CD4-positive, alpha-beta T cell (primary cell): ENCODE measurements around the gene ZNF773. TPM values are rescaled to one million over a fixed set of nuclear protein-coding genes. Genes with fewer than 3 reads are reported as not detected.
"Not testable (repeated sequence)": the region's sequence is repeated elsewhere in the genome, so short reads cannot be mapped to it uniquely, and the experiment has no call there.

Experiments
- ATAC-seq: fragments of 200-7000 bp; cut with Tn5 transposase; one replicate; pipeline ENCODE4 v1.10.0; 2022; ENCODE audit warnings: mild to moderate bottlenecking; ENCODE audit not compliant: poor library complexity
- CTCF ChIA-PET: fragments of 350-600 bp; sonication (Branson Sonifier 250); formaldehyde crosslinking; loops from one replicate; lab custom pipeline; 2021; ENCODE audit warnings: antibody characterized with exemption, inconsistent platforms; lab: Charles Lee
- POLR2A ChIA-PET: fragments of 350-600 bp; sonication (Branson Sonifier 250); formaldehyde crosslinking; loops from one replicate; lab custom pipeline; 2021; ENCODE audit warnings: antibody characterized with exemption, inconsistent platforms; lab: Charles Lee
- DNase-seq, 14 experiments: peaks; one replicate each; pipeline ENCODE4 v3.0.0-alpha.2; 2013 to 2020; ENCODE audit warnings: mixed read lengths in 2 of 14
- H3K27ac ChIP-seq, 2 donors: one replicate each; pipeline versions ENCODE4 v1.5.1 to v1.7.0; 2013; ENCODE audit warnings: low read length in 2 of 2, low read depth in 1 of 2, mild to moderate bottlenecking in 1 of 2
- H3K27me3 ChIP-seq, 2 experiments: 1 replicate in 1 of 2; 2 replicates in 1 of 2; pipeline versions ENCODE4 v1.6.1 to v1.7.0; 2013; ENCODE audit warnings: low read length in 2 of 2, control low read depth in 1 of 2, mild to moderate bottlenecking in 1 of 2, moderate library complexity in 1 of 2; ENCODE audit not compliant: insufficient read depth in 2 of 2, control insufficient read depth in 1 of 2
- H3K36me3 ChIP-seq: one replicate; pipeline ENCODE4 v1.6.1; 2013; ENCODE audit warnings: low read length, control low read depth; ENCODE audit not compliant: insufficient read depth
- H3K4me1 ChIP-seq: one replicate; pipeline ENCODE4 v1.6.1; 2013; ENCODE audit warnings: low read length, control low read depth; ENCODE audit not compliant: insufficient read depth
- H3K4me3 ChIP-seq: one replicate; pipeline ENCODE4 v1.5.1; 2013; ENCODE audit warnings: mild to moderate bottlenecking, low read length, moderate library complexity
- H3K9me3 ChIP-seq, 2 experiments: 1 replicate in 1 of 2; 2 replicates in 1 of 2; pipeline versions ENCODE4 v1.6.1 to v1.7.0; 2013; ENCODE audit warnings: low read length in 2 of 2, mild to moderate bottlenecking in 2 of 2, control low read depth in 1 of 2, moderate library complexity in 1 of 2; ENCODE audit not compliant: control insufficient read depth in 1 of 2, insufficient read depth in 1 of 2
- H3K27ac Mint-ChIP-seq: one replicate; pipeline ENCODE4 v1.8.0; 2020; ENCODE audit warnings: mixed read lengths
- H3K27me3 Mint-ChIP-seq: one replicate; pipeline ENCODE4 v1.8.0; 2021; ENCODE audit warnings: mixed read lengths
- H3K36me3 Mint-ChIP-seq: one replicate; pipeline ENCODE4 v1.8.0; 2021; ENCODE audit warnings: low read depth, mixed read lengths
- H3K4me1 Mint-ChIP-seq: one replicate; pipeline ENCODE4 v1.8.0; 2021; ENCODE audit warnings: low read depth, mixed read lengths
- H3K4me3 Mint-ChIP-seq: one replicate; pipeline ENCODE4 v1.8.0; 2020; ENCODE audit warnings: mild to moderate bottlenecking, mixed read lengths
- H3K9me3 Mint-ChIP-seq: one replicate; pipeline ENCODE4 v1.8.0; 2020; ENCODE audit warnings: mixed read lengths
- intact Hi-C, 2 experiments: fragments of 100-400 bp; cut with DNase I in 1 of 2; cut with micrococcal nuclease in 1 of 2; formaldehyde crosslinking; loops; one replicate each; pipeline versions ENCODE4 v1.15.1 to v1.9.0; 2023 to 2025; cut with DNase I, micrococcal nuclease
- polyA plus RNA-seq, 2 donors: library from polyadenylated mRNA; unstranded; fragments of 120-200 nt; gene quantifications; one replicate each; pipeline ENCODE4 v1.2.1, GENCODE V29; 2013
- total RNA-seq, 174 experiments: library from RNA in 2 of 174; stranded (reverse) in 2 of 174; gene quantifications; one replicate each; pipeline ENCODE4 v1.2.3 and lab custom pipeline; 2021 to 2026
- TF ChIP-seq, protein P1 (sequence below): fragments of 200-600 bp; IDR thresholded peaks from one replicate; pipeline ENCODE4 v1.8.0; 2022; ENCODE audit warnings: antibody characterized with exemption, mild to moderate bottlenecking

Gene ZNF773
- total RNA-seq (10 to 100 TPM; 20.3 to 22.3 TPM), total RNA-seq (lab: John Stamatoyannopoulos, UW) (3.4 to 29.9 (median 18.7) reads per million in 172 experiments)
- 9.6 TPM for polyA plus RNA-seq (2013, experiment 1 of 2)
- polyA plus RNA-seq (2013, experiment 2 of 2), result 6.7 TPM

DNA sequence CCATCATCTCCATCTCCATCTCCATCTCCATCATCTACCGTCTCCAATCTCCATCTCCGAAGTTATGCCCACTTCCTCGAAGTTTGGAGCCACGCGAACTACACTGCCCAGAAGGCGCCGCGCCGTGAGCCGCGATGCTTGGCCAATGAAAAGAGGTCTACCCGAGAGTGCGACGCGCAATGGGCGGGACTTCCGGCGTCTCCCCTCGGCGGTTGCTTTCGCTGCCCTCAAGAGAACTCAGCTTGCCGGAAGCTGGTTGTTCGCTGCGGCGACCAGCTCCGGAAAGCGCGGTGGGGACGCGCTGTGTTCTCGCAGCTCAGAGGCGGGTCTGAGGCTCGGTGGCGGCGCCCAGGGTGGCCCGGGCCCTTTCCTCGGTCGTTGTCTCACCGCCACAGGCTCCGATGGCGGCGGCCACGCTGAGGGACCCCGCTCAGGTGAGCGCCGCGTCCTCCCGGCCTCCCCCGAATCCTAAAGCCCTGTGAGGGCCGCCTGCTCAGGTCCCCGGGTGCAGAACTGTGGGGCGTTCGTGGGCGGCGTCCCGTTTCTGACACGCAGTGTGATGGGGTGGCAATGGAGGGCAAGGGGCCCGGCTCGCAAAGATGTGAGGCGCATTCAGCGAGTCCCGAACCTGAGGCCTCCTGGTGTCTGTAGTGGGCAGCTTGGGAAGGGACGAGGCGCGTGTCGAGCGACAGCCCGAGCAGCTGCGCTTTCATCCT is at the start of gene ZNF773:
Gene ZNF773, plus strand, starts transcription at position 259 of the 716 bp plus-strand sequence. Its CDS starts 143 bp downstream, at position 402.
- not testable (repeated sequence) for H3K27me3 Mint-ChIP-seq, H3K27me3 ChIP-seq, H3K4me1 ChIP-seq
- Histone ChIP-seq H3K9me3 (peaks cover 46 to 60% of the 10 kb centered on the region in 2 experiments), H3K36me3 (peaks cover 12% of the 10 kb centered on the region), H3K27ac (peak within 1 kb of the TSS; percentile 78 to 79), H3K4me3 (peak within 1 kb of the TSS; percentile 64)
- ChIA-PET POLR2A (interaction anchor here (0.6 to 1.9 kb wide), 11 partner anchors 12 to 320 kb away, joined by 3 to 10 read pairs (median 4); partner anchors contain the start of genes ZIK1, ZNF416, ZNF419 and ZNF548), CTCF (interaction anchor here (0.9 to 1.4 kb wide), 2 partner anchors 23 to 27 kb away, joined by 3 read pairs; partner anchors contain the start of genes ZNF549 and ZNF772)
- intact Hi-C loops, result loop anchor here (1.0 to 2.0 kb wide), 3 partner anchors 23 to 59 kb away; partner anchors contain the start of genes ZNF550 (in 2 of the 2), ZNF772 (in 2 of the 2) and ZNF549 (in 1 of the 2)
- ATAC-seq (peak; percentile 92), DNase-seq (peak; percentile 94 to 99 (median 96))
- Mint-ChIP-seq H3K9me3 (peaks cover 20% of the 10 kb centered on the region), H3K4me1 (peaks cover 30% of the 10 kb centered on the region), H3K27ac (peak within 1 kb of the TSS; percentile 60), H3K4me3 (peak within 1 kb of the TSS; percentile 85), H3K36me3 (peaks cover 76% of the 10 kb centered on the region)

DNA sequence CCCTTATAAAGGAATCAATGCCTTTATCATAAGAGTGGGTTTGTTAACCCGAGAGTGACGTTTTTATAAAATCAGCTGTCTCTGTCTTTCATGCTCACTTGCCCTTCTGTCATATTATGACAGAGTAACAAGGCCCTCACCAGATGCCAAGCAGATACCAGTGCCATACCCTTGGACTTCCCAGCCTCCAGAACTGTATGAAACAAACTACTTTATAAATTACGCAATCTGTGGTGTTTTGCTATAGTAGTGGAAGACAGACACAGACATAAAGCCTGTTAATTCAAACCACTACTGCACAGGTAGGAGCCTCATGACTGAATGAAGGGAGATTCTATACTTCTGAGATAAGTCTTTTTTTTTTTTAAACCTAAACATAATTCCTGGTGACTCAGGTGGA is 47.4 kb upstream of the ZNF773 start:
- Histone ChIP-seq H3K36me3 (no peaks in the 10 kb centered on the region), H3K9me3 (peaks cover 35 to 42% of the 10 kb centered on the region in 2 experiments), H3K4me1 (no peaks in the 10 kb centered on the region), H3K27me3 (no peaks in the 10 kb centered on the region), H3K27ac (no peak overlapping the region), H3K4me3 (no peak overlapping the region)
- intact Hi-C loops, result no loop called here
- Mint-ChIP-seq H3K36me3 (peaks cover 72% of the 10 kb centered on the region), H3K4me3 (no peak overlapping the region), H3K27me3 (no peaks in the 10 kb centered on the region), H3K27ac (no peak overlapping the region), H3K4me1 (no peaks in the 10 kb centered on the region), H3K9me3 (peaks cover 14% of the 10 kb centered on the region)
- ATAC-seq (no peak), DNase-seq (no peak)
- ChIA-PET POLR2A (no interaction called here), CTCF (no interaction called here)
- TF ChIP-seq, protein P1, sequence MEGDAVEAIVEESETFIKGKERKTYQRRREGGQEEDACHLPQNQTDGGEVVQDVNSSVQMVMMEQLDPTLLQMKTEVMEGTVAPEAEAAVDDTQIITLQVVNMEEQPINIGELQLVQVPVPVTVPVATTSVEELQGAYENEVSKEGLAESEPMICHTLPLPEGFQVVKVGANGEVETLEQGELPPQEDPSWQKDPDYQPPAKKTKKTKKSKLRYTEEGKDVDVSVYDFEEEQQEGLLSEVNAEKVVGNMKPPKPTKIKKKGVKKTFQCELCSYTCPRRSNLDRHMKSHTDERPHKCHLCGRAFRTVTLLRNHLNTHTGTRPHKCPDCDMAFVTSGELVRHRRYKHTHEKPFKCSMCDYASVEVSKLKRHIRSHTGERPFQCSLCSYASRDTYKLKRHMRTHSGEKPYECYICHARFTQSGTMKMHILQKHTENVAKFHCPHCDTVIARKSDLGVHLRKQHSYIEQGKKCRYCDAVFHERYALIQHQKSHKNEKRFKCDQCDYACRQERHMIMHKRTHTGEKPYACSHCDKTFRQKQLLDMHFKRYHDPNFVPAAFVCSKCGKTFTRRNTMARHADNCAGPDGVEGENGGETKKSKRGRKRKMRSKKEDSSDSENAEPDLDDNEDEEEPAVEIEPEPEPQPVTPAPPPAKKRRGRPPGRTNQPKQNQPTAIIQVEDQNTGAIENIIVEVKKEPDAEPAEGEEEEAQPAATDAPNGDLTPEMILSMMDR, result no peak

GRCh38 chr19:57465680-57466381 is 33.9 kb upstream of the ZNF773 start:
- H3K27me3 Mint-ChIP-seq, result no peaks in the 10 kb centered on the region
- H3K4me1 Mint-ChIP-seq, result no peaks in the 10 kb centered on the region
- POLR2A ChIA-PET, result no interaction called here
- DNase-seq (peak in 4 of 14 experiments; percentile 6 to 60 (median 50)), ATAC-seq (no peak)
- H3K27ac Mint-ChIP-seq, result no peak overlapping the region
- peaks cover 24% of the 10 kb centered on the region for H3K9me3 Mint-ChIP-seq
- H3K36me3 Mint-ChIP-seq, result peaks cover 75% of the 10 kb centered on the region
- Histone ChIP-seq H3K4me1 (no peaks in the 10 kb centered on the region), H3K4me3 (no peak overlapping the region), H3K9me3 (peaks cover 28 to 57% of the 10 kb centered on the region in 2 experiments), H3K27me3 (no peaks in the 10 kb centered on the region), H3K36me3 (no peaks in the 10 kb centered on the region), H3K27ac (no peak overlapping the region)
- CTCF ChIA-PET, result no interaction called here
- TF ChIP-seq, protein P1, result no peak
- intact Hi-C loops, result no loop called here
- no peak overlapping the region for H3K4me3 Mint-ChIP-seq
